NOMO-1 treated with dmso at 0.1 percent for 144 hours (cell line): Measurements from ENCODE around the gene SHB.
A peak's percentile ranks its signal among the peaks of the same experiment; 100 is the strongest.

ENCODE experiments used
- DNase-seq: peaks from one replicate; lab custom pipeline; 2025; ENCODE audit not compliant: unreplicated experiment; lab: John Stamatoyannopoulos, UW

The SHB gene

DNA sequence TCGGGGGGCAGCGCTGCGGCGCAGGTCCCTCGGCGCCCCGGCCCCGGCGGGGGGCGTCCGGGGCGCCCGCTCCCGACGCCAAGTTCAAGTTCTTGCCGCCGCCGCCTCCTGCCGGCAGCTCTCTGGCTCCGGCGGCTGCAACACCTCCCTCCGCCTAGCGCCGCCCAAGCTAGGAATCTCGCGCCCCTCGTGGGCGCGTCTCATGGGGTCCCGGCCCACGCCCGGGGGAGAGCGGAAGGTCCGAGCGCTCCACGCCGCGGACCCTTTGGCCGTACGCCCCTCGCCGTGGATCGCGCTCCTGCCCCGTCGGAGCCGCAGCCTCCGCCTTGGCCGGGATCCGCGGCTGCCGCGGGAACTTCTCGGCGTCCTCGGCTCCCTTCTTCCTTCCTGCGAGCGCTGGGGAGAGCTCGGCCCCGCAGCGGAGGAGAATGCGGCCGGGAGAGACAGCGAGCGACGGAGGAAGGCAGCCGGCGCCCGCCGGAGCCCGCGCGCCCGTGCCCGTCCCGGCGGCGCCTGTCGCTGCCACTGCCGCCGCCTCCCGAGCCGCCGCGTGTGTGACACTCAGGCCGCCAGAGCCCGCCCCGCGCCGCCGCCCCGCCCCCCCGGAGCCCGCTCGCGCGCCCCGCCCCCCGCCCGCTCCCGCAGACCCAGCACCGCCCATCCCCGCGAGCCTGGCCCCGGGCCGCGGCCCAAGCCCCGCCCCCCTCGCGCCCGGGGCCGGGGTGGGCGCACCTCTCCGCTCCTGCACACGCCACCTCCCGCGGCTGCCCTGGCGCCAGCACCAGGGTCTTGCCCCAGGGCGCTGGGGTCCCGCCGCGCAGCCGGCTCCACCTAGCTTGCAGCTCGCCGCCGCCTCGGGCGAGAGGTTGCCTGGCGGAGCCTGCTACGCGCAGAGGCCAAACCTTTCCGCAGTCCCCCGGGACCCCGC is at the start of gene SHB:
SHB (minus strand) TSS at position 527 of the 928 bp plus-strand sequence. CDS start 582 bp downstream, outside the sequence.
- DNase-seq, result peak; percentile 15

- no peak for DNase-seq
Measured at GRCh38 chr9:38117651-38118050, 48.6 kb upstream of the SHB start.

- DNase-seq, result no peak
Measured at GRCh38 chr9:38114905-38115304, 45.9 kb upstream of the SHB start.

- DNase-seq, result no peak
Measured at GRCh38 chr9:38112456-38112855, 43.4 kb upstream of the SHB start.

DNA sequence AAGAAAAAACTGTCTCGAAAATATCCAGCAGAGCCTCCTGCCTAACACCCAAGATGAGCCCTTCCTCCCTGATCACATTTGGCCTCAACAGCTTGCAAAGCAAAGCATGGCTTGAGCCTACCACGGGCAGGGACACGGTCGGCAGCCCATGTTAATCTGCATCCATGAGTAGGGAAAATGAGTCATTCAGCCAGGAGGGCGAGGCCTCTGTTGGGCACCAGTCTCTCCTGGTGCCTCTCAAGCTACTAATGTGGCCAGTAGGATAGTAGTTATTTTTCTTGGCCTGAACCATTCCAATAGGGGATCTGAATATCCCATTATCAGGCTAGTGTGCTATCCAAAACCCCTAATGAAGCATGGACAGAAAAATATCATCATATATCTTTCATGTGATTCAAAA is 43.0 kb upstream of the SHB start:
- no peak for DNase-seq

- DNase-seq, result no peak
Measured at GRCh38 chr9:38110476-38110875, 41.4 kb upstream of the SHB start.

- no peak for DNase-seq
Measured at GRCh38 chr9:38109601-38110000, 40.6 kb upstream of the SHB start.

GRCh38 chr9:38108326-38108725 is 39.3 kb upstream of the SHB start:
- no peak for DNase-seq

- no peak for DNase-seq
Measured at GRCh38 chr9:38107811-38108304, 38.8 kb upstream of the SHB start.

- DNase-seq, result no peak
Measured at GRCh38 chr9:38107405-38107804, 38.4 kb upstream of the SHB start.

GRCh38 chr9:38106488-38106887 is 37.5 kb upstream of the SHB start:
- no peak for DNase-seq

DNA sequence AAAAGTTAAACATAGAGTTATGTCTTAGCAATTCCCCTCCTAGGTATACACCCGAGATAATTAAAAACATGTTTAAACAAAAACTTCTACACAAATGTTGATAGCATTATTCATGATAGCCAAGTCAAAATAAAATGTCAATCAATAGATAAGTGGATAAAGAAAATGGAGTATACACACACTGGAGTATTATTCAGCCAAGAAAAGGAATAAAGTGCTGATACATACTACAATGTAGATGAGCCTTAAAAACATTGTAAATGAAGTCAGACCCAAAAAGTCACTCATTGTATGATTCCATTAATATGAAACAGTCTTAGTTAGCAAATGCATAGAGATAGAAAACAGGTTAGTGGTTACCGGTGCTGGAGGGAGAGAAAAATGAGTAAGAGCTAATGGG is 34.3 kb upstream of the SHB start:
- DNase-seq, result no peak

GRCh38 chr9:38101423-38101822 is 32.4 kb upstream of the SHB start:
- no peak for DNase-seq

GRCh38 chr9:38096238-38096805 is 27.3 kb upstream of the SHB start:
- DNase-seq, result no peak

DNA sequence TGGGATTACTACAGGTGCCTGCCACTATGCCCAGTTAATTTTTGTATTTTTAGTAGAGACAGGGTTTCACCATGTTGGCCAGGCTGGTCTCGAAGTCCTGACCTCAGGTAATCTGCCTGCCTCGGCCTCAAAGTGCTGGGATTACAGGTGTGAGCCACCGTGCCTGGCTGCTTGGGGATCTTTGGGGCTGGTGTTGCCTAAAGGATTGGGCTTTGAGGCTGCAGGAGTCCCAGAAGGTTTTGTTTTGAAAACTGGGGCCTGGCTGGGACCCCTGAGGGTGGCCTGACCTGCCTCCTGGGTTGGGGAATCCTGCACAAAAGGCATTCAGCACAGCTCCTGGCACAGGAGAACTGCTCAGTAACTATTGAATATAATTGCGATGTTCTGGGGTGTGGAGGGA is 25.1 kb upstream of the SHB start:
- DNase-seq, result no peak

DNA sequence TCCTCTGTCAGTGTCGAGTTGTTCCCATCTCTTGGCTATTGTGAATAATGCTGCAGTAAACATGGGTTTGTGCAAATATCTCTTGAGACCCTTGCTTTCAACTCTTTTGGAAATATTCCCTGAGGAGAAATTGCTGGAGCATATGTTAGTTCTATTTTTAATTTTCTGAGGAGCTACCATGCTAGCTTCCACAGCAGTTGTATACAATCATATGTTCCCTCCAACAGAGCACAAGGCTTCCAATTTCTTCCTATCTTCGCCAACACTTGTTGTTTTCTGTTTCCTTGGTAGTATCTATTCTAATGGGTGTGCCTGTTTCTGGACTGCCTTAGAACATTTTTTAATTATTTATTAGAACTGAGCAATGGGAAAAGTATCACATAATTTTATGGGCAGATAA is 23.6 kb upstream of the SHB start:
- DNase-seq, result no peak

GRCh38 chr9:38092200-38092524 is 23.1 kb upstream of the SHB start:
- no peak for DNase-seq

DNA sequence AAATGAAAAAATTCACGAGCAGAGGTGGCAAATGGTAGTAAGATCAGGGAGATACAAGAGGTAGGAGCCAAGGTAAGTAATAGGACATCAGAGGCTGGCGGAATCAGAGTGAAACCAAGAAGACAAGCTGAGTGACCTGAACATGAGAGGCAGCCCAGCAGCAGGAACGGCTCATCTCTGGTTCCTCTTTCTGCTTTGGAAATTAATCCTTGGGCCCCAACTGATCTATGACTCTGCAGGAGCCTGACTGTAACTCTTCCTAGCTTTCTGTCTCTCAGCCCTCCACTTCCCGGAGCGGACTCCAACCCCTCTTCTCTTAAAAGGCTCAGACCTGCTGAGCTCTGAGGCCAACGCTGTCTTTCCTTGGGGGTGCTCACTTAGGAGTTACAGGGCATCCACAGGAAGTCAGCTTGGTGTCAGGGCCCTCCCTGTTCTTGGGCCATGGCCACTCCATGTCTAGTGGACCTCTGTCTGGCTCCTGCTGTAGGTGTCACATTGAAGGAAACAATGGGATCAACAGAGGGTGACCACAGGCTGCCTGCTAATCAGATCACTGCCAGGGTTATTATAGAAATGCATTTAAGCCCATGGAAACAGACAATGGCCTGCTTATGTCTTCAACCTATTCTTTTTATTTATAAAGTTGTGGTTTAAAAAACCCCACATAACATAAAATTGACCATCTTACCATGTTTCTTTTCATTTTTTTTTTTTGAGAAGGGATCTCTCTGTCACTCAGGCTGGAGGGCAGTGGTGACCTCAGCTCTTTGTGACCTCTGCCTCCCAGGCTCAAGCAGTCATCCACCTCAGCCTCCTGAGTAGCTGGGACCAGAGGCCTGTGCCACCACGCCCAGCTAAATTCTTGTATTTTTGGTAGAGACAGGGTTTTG is 22.5 kb upstream of the SHB start:
- DNase-seq, result peak; percentile 15

DNA sequence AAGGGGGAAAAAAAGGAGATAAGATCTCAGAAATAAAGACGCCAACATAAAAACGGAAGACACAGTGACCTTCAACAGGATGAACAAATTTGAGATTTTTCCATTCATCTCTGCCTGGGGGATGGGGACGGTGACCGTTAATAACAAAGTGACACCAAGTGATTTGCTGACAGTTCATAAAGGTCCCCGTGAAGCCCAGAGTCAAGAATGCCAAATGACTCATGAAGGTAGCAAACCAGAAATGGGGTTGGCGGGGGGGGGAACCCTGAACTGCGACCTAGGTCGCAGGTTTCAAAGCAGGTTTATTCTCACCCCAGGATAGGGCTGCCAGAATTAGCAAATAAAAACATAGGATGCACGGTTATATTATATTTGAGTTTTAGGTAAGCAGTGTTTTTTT is 21.1 kb upstream of the SHB start:
- no peak for DNase-seq

- no peak for DNase-seq
Measured at GRCh38 chr9:38089387-38090165, 20.5 kb upstream of the SHB start.
